H9 (cell line): ENCODE results near the gene RIMBP2. TPM values are rescaled to one million over a fixed set of nuclear protein-coding genes. Genes with fewer than 3 reads are reported as not detected.

Source experiments
- DNase-seq: peaks from one replicate; pipeline ENCODE4 v3.0.0-alpha.2; 2017
- H2AFZ ChIP-seq: one replicate; pipeline ENCODE4 v1.6.1; 2013; ENCODE audit warnings: mild to moderate bottlenecking, low read length, control low read depth, moderate library complexity
- H2AK5ac ChIP-seq: 2 replicates; pipeline ENCODE4 v1.6.1; 2013; ENCODE audit warnings: low read length, control low read depth, mixed read lengths; ENCODE audit not compliant: insufficient read length
- H2BK120ac ChIP-seq: one replicate; pipeline ENCODE4 v1.6.1; 2013; ENCODE audit warnings: low read depth, mild to moderate bottlenecking, low read length, control low read depth, inconsistent platforms; ENCODE audit not compliant: poor library complexity, severe bottlenecking
- H2BK12ac ChIP-seq: 2 replicates; pipeline ENCODE4 v1.6.1; 2013; ENCODE audit warnings: low read length, control low read depth, mixed read lengths, low read depth; ENCODE audit not compliant: insufficient read length
- H2BK15ac ChIP-seq: 2 replicates; pipeline ENCODE4 v1.6.1; 2013; ENCODE audit warnings: low read depth, low read length, control low read depth
- H2BK20ac ChIP-seq: one replicate; pipeline ENCODE4 v1.6.1; 2013; ENCODE audit warnings: low read depth, mild to moderate bottlenecking, low read length, control low read depth, inconsistent platforms; ENCODE audit not compliant: poor library complexity, severe bottlenecking
- H2BK5ac ChIP-seq: 2 replicates; pipeline ENCODE4 v1.6.1; 2013; ENCODE audit warnings: low read length, control low read depth, mixed read lengths; ENCODE audit not compliant: insufficient read length
- H3K14ac ChIP-seq: 2 replicates; pipeline ENCODE4 v1.6.1; 2013; ENCODE audit warnings: low read length, control low read depth; ENCODE audit not compliant: insufficient read depth
- H3K18ac ChIP-seq: 2 replicates; pipeline ENCODE4 v1.6.1; 2013; ENCODE audit warnings: low read depth, mild to moderate bottlenecking, mixed read lengths, low read length, control low read depth; ENCODE audit not compliant: insufficient read length
- H3K23ac ChIP-seq: 2 replicates; pipeline ENCODE4 v1.6.1; 2013; ENCODE audit warnings: low read length, control low read depth, mixed read lengths, low read depth; ENCODE audit not compliant: insufficient read length
- H3K23me2 ChIP-seq: 2 replicates; pipeline ENCODE4 v1.6.1; 2013; ENCODE audit warnings: low read depth, mild to moderate bottlenecking, mixed read lengths, low read length, control low read depth; ENCODE audit not compliant: insufficient read length, poor library complexity, severe bottlenecking
- H3K27ac ChIP-seq: 2 replicates; pipeline ENCODE4 v1.5.1; 2013; ENCODE audit warnings: low read length, control low read depth, mixed read lengths, low read depth; ENCODE audit not compliant: insufficient read length
- H3K27me3 ChIP-seq: 2 replicates; pipeline ENCODE4 v1.6.1; 2013; ENCODE audit warnings: low read length, control low read depth, inconsistent platforms; ENCODE audit not compliant: insufficient read depth
- H3K4ac ChIP-seq: 2 replicates; pipeline ENCODE4 v1.6.1; 2013; ENCODE audit warnings: low read depth, mild to moderate bottlenecking, control low read depth, inconsistent platforms, low read length, moderate library complexity
- H3K4me1 ChIP-seq: 2 replicates; pipeline ENCODE4 v1.6.1; 2013; ENCODE audit warnings: low read length, control low read depth, inconsistent platforms; ENCODE audit not compliant: insufficient read depth
- H3K4me2 ChIP-seq: 2 replicates; pipeline ENCODE4 v1.6.1; 2013; ENCODE audit warnings: low read length, control low read depth, mixed read lengths; ENCODE audit not compliant: insufficient read length, insufficient read depth
- H3K56ac ChIP-seq: 2 replicates; pipeline ENCODE4 v1.6.1; 2013; ENCODE audit warnings: low read depth, mild to moderate bottlenecking, mixed read lengths, low read length, control low read depth; ENCODE audit not compliant: insufficient read length
- H3K79me1 ChIP-seq: 2 replicates; pipeline ENCODE4 v1.6.1; 2013; ENCODE audit warnings: low read depth, mild to moderate bottlenecking, moderate library complexity, low read length, control low read depth, inconsistent platforms; ENCODE audit not compliant: insufficient read depth, poor library complexity, severe bottlenecking
- H3K79me2 ChIP-seq: 2 replicates; pipeline ENCODE4 v1.6.1; 2013; ENCODE audit warnings: low read length, control low read depth, inconsistent platforms; ENCODE audit not compliant: insufficient read depth
- H3K9ac ChIP-seq: 2 replicates; pipeline ENCODE4 v1.6.1; 2013; ENCODE audit warnings: low read length, control low read depth, mixed read lengths; ENCODE audit not compliant: insufficient read length; ENCODE audit errors: extremely low read depth
- H3K9me3 ChIP-seq: one replicate; pipeline ENCODE4 v1.6.1; 2013; ENCODE audit warnings: low read depth, low read length, inconsistent platforms; ENCODE audit not compliant: control insufficient read depth
- H3T11ph ChIP-seq: one replicate; pipeline ENCODE4 v1.6.1; 2013; ENCODE audit warnings: mild to moderate bottlenecking, low read length, control low read depth, inconsistent platforms
- H4K20me1 ChIP-seq: one replicate; pipeline ENCODE4 v1.6.1; 2013; ENCODE audit not compliant: control insufficient read depth, insufficient read length, insufficient read depth
- H4K5ac ChIP-seq: 2 replicates; pipeline ENCODE4 v1.6.1; 2013; ENCODE audit warnings: low read depth, mild to moderate bottlenecking, mixed read lengths, low read length, control low read depth; ENCODE audit not compliant: insufficient read length
- H4K8ac ChIP-seq: replicated peaks from 2 replicates; pipeline ENCODE4 v1.6.1; 2013; ENCODE audit warnings: low read length, control low read depth, mixed read lengths, low read depth; ENCODE audit not compliant: insufficient read length
- H4K91ac ChIP-seq: 2 replicates; pipeline ENCODE4 v1.6.1; 2013; ENCODE audit warnings: low read depth, mild to moderate bottlenecking, moderate library complexity, mixed read lengths, low read length, control low read depth; ENCODE audit not compliant: insufficient read length
- H3K27ac Mint-ChIP-seq, 3 experiments: 2 replicates in 2 of 3; 3 replicates in 1 of 3; pipeline ENCODE4 v1.8.0; 2020 to 2021; ENCODE audit warnings: mixed read lengths in 3 of 3, mild to moderate bottlenecking in 1 of 3, moderate library complexity in 1 of 3
- H3K27me3 Mint-ChIP-seq: 2 replicates; pipeline ENCODE4 v1.8.0; 2021; ENCODE audit warnings: low read depth, mild to moderate bottlenecking, moderate library complexity, mixed read lengths
- H3K36me3 Mint-ChIP-seq, 3 experiments: 2 replicates in 2 of 3; 3 replicates in 1 of 3; pipeline ENCODE4 v1.8.0; 2020 to 2021; ENCODE audit warnings: low read depth in 3 of 3, mixed read lengths in 3 of 3; ENCODE audit not compliant: insufficient read depth in 1 of 3
- H3K4me1 Mint-ChIP-seq, 2 experiments: 2 replicates each; pipeline ENCODE4 v1.8.0; 2020; ENCODE audit warnings: mixed read lengths in 2 of 2
- H3K4me3 Mint-ChIP-seq, 2 experiments: 2 replicates in 1 of 2; 3 replicates in 1 of 2; pipeline ENCODE4 v1.8.0; 2020 to 2021; ENCODE audit warnings: mild to moderate bottlenecking in 2 of 2, mixed read lengths in 2 of 2, moderate library complexity in 1 of 2
- H3K9me3 Mint-ChIP-seq, 2 experiments: 2 replicates in 1 of 2; 3 replicates in 1 of 2; pipeline ENCODE4 v1.8.0; 2020; ENCODE audit warnings: mild to moderate bottlenecking in 2 of 2, mixed read lengths in 2 of 2, moderate library complexity in 1 of 2
- WGBS: extraction: QIAGEN DNeasy Blood & Tissue Kit; methylation state at CpG from one replicate; pipeline ENCODE4 v1.1.7; 2013; ENCODE audit warnings: missing lambda C conversion rate, low lambda C conversion rate, mixed read lengths; ENCODE audit not compliant: insufficient read length; ENCODE audit errors: extremely low coverage; 5-methylcytosine and 5-hydroxymethylcytosine counted together
- total RNA-seq: library from RNA; stranded (reverse); gene quantifications from 2 replicates; pipeline ENCODE4 v1.2.1, GENCODE V29; 2021
- TF ChIP-seq, protein P1 (sequence below): fragments of 200-600 bp; sonication (generic); conservative IDR thresholded peaks from 3 replicates; pipeline ENCODE4 v1.8.0; 2021; ENCODE audit warnings: antibody characterized with exemption, mild to moderate bottlenecking

The RIMBP2 gene
- total RNA-seq, 1 experiment from 2014 or later: 0.70 TPM

DNA sequence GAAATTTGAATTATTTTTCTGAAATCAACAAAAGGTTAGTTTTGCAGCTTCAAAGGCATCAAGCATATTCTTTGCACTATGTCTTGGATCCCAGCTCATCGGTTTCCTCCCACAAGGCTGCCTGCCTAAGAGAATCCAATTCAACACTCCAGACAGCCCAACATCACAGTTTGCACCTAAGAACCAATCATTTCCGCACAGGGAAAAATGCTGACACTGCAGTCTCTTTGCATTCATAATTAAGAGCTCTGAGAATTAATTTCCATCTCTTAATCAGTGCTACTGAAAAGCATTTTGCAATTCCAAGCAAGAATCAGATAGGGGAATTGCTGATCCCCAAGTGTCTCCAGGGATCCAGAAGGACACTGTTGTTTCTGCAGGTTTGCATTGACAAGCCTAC, 202.5 kb downstream of the RIMBP2 start:
- Histone ChIP-seq H4K20me1 (no peaks in the 10 kb centered on the region), H2AK5ac (no peak overlapping the region), H3K79me1 (no peaks in the 10 kb centered on the region), H4K5ac (no peak overlapping the region), H2BK120ac (no peak overlapping the region), H2AFZ (no peak overlapping the region), H3K23ac (no peak overlapping the region), H3K79me2 (no peaks in the 10 kb centered on the region), H3K9ac (no peak overlapping the region), H4K91ac (no peak overlapping the region), H3K4me1 (peaks cover 3% of the 10 kb centered on the region; the same call in 1 of the 2 replicates), H2BK15ac (no peak overlapping the region), H2BK20ac (no peak overlapping the region), H3K9me3 (peaks cover 8% of the 10 kb centered on the region), H3K27ac (no peak overlapping the region), H2BK12ac (no peak overlapping the region), H3K23me2 (no peaks in the 10 kb centered on the region), H3K14ac (no peak overlapping the region), H3K27me3 (no peaks in the 10 kb centered on the region), H4K8ac (no peak overlapping the region), H3K4ac (no peak overlapping the region), H3K18ac (no peak overlapping the region), H3T11ph (no peak overlapping the region), H2BK5ac (no peak overlapping the region), H3K4me2 (no peak overlapping the region), H3K56ac (no peak overlapping the region)
- Mint-ChIP-seq H3K27ac (no peak overlapping the region; a peak in 1 of 7 replicates), H3K4me1 (peaks cover 16 to 18% of the 10 kb centered on the region in 2 experiments), H3K36me3 (peaks cover 0 to 8% (median 0%) of the 10 kb centered on the region in 3 experiments; a peak in 5 of 7 replicates), H3K27me3 (peaks cover 13% of the 10 kb centered on the region), H3K4me3 (no peak overlapping the region; a peak in 1 of 5 replicates), H3K9me3 (peaks cover 9 to 12% of the 10 kb centered on the region in 2 experiments; a peak in 4 of 5 replicates)
- WGBS: no CpG with 5 or more reads among the region's 2 CpGs
- TF ChIP-seq, protein P1, sequence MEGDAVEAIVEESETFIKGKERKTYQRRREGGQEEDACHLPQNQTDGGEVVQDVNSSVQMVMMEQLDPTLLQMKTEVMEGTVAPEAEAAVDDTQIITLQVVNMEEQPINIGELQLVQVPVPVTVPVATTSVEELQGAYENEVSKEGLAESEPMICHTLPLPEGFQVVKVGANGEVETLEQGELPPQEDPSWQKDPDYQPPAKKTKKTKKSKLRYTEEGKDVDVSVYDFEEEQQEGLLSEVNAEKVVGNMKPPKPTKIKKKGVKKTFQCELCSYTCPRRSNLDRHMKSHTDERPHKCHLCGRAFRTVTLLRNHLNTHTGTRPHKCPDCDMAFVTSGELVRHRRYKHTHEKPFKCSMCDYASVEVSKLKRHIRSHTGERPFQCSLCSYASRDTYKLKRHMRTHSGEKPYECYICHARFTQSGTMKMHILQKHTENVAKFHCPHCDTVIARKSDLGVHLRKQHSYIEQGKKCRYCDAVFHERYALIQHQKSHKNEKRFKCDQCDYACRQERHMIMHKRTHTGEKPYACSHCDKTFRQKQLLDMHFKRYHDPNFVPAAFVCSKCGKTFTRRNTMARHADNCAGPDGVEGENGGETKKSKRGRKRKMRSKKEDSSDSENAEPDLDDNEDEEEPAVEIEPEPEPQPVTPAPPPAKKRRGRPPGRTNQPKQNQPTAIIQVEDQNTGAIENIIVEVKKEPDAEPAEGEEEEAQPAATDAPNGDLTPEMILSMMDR: no peak
- DNase-seq: no peak
